CD14-positive monocyte (primary cell): Measurements from ENCODE around the gene TMEM120B. TPM values are rescaled to one million over a fixed set of nuclear protein-coding genes. Genes with fewer than 3 reads are reported as not detected.

Experiments
- DNase-seq, 3 donors: peaks; one replicate each; pipeline ENCODE4 v3.0.0-alpha.2; 2011 to 2022
- H2AFZ ChIP-seq: 2 replicates; pipeline ENCODE4 v1.6.0; 2012; ENCODE audit warnings: mild to moderate bottlenecking, low read depth, low read length, inconsistent platforms; ENCODE audit not compliant: insufficient read depth, poor library complexity, severe bottlenecking
- H3K27ac ChIP-seq, 2 donors: 1 replicate in 1 of 2; 2 replicates in 1 of 2; pipeline ENCODE4 v1.5.1; 2012 to 2013; ENCODE audit warnings: low read length in 2 of 2, control low read depth in 1 of 2, inconsistent platforms in 1 of 2, low read depth in 1 of 2, mild to moderate bottlenecking in 1 of 2
- H3K27me3 ChIP-seq, 2 donors: one replicate each; pipeline versions ENCODE4 v1.6.0 to v1.6.1; 2011 to 2013; ENCODE audit warnings: low read length in 2 of 2; ENCODE audit not compliant: control insufficient read depth in 2 of 2, insufficient read depth in 2 of 2
- H3K36me3 ChIP-seq, 2 donors: replicated peaks in 1 of 2; 1 replicate in 1 of 2; 2 replicates in 1 of 2; pipeline versions ENCODE4 v1.5.1 to v1.6.1; 2012 to 2013; ENCODE audit warnings: low read length in 2 of 2, control low read depth in 1 of 2, inconsistent platforms in 1 of 2, mild to moderate bottlenecking in 1 of 2; ENCODE audit not compliant: insufficient read depth in 2 of 2, control insufficient read depth in 1 of 2
- H3K4me1 ChIP-seq, 2 donors: 1 replicate in 1 of 2; 2 replicates in 1 of 2; pipeline versions ENCODE4 v1.5.1 to v1.6.1; 2012 to 2013; ENCODE audit warnings: low read length in 2 of 2, control low read depth in 1 of 2, inconsistent platforms in 1 of 2, mild to moderate bottlenecking in 1 of 2, moderate library complexity in 1 of 2; ENCODE audit not compliant: insufficient read depth in 2 of 2, control insufficient read depth in 1 of 2
- H3K4me2 ChIP-seq: replicated peaks from 2 replicates; pipeline ENCODE3; 2012; ENCODE audit warnings: low read length, moderate library complexity, mild to moderate bottlenecking; ENCODE audit not compliant: poor library complexity, severe bottlenecking; ENCODE audit errors: extremely low read depth
- H3K4me3 ChIP-seq, 3 experiments: fragments of 200-600 bp in 1 of 3; sonication (generic) in 1 of 3; replicated peaks in 1 of 3; 1 replicate in 2 of 3; 2 replicates in 1 of 3; pipeline ENCODE4 v1.5.1; 2011 to 2013; ENCODE audit warnings: low read length in 3 of 3, mild to moderate bottlenecking in 3 of 3, control low read depth in 2 of 3, low read depth in 2 of 3, inconsistent platforms in 1 of 3, moderate library complexity in 1 of 3
- H3K79me2 ChIP-seq: 2 replicates; pipeline ENCODE4 v1.6.0; 2012; ENCODE audit warnings: mild to moderate bottlenecking, control low read depth, inconsistent platforms, low read length, moderate library complexity; ENCODE audit not compliant: insufficient read depth
- H3K9ac ChIP-seq: 2 replicates; pipeline ENCODE4 v1.6.0; 2017; ENCODE audit warnings: low read length, mild to moderate bottlenecking; ENCODE audit not compliant: insufficient read depth, poor library complexity, severe bottlenecking
- H3K9me3 ChIP-seq, 2 donors: replicated peaks in 1 of 2; 1 replicate in 1 of 2; 2 replicates in 1 of 2; pipeline versions ENCODE4 v1.5.1 to v1.6.1; 2012 to 2013; ENCODE audit warnings: low read length in 2 of 2, control low read depth in 1 of 2; ENCODE audit not compliant: control insufficient read depth in 1 of 2, insufficient read depth in 1 of 2
- H4K20me1 ChIP-seq: 2 replicates; pipeline ENCODE4 v1.6.0; 2012; ENCODE audit warnings: mild to moderate bottlenecking, low read length, control low read depth, moderate library complexity; ENCODE audit not compliant: insufficient read depth
- H3K27ac Mint-ChIP-seq, 7 donors: one replicate each; pipeline ENCODE4 v1.8.0; 2020; ENCODE audit warnings: mild to moderate bottlenecking in 7 of 7, mixed read lengths in 7 of 7, moderate library complexity in 6 of 7, inconsistent platforms in 2 of 7
- H3K27me3 Mint-ChIP-seq, 3 donors: one replicate each; pipeline ENCODE4 v1.8.0; 2021 to 2022; ENCODE audit warnings: low read depth in 3 of 3, mild to moderate bottlenecking in 3 of 3, mixed read lengths in 3 of 3, moderate library complexity in 3 of 3, inconsistent platforms in 1 of 3
- H3K36me3 Mint-ChIP-seq, 2 donors: one replicate each; pipeline ENCODE4 v1.8.0; 2020; ENCODE audit warnings: mixed read lengths in 2 of 2, inconsistent platforms in 1 of 2, mild to moderate bottlenecking in 1 of 2
- H3K4me1 Mint-ChIP-seq: one replicate; pipeline ENCODE4 v1.8.0; 2020; ENCODE audit warnings: mild to moderate bottlenecking, mixed read lengths
- H3K4me3 Mint-ChIP-seq, 2 donors: one replicate each; pipeline ENCODE4 v1.8.0; 2020; ENCODE audit warnings: mild to moderate bottlenecking in 2 of 2, mixed read lengths in 2 of 2, moderate library complexity in 1 of 2
- H3K9me3 Mint-ChIP-seq, 7 donors: one replicate each; pipeline ENCODE4 v1.8.0; 2020 to 2022; ENCODE audit warnings: mixed read lengths in 7 of 7, mild to moderate bottlenecking in 6 of 7, moderate library complexity in 6 of 7, inconsistent platforms in 2 of 7
- CTCF ChIP-seq: fragments of 200-600 bp; IDR thresholded peaks from one replicate; pipeline ENCODE4 v1.8.0; 2022; ENCODE audit warnings: antibody characterized with exemption, mild to moderate bottlenecking
- WGBS: methylation state at CpG from one replicate; pipeline ENCODE4 v1.1.5; 2013; ENCODE audit warnings: missing lambda C conversion rate; ENCODE audit not compliant: insufficient coverage; 5-methylcytosine and 5-hydroxymethylcytosine counted together
- intact Hi-C, 2 donors: fragments of 100-400 bp; cut with micrococcal nuclease; formaldehyde crosslinking; loops; one replicate each; pipeline versions ENCODE4 v1.15.0 to v1.15.1; 2023
- polyA plus RNA-seq, 3 donors: library from polyadenylated mRNA; depleted of rRNA in 1 of 3; unstranded in 2 of 3; stranded (reverse) in 1 of 3; fragments of 300-500 nt in 2 of 3; fragments of >200 nt in 1 of 3; fragmentation: Illumina TruSeq in 2 of 3; gene quantifications; 1 replicate in 2 of 3; 2 replicates in 1 of 3; pipeline ENCODE4 v1.2.3, GENCODE V29; 2012 to 2021

Gene TMEM120B
- polyA plus RNA-seq, 3 donors: 0.65 to 2.4 (median 1.1) TPM

GRCh38 chr12:121786440-121786825 is 73.9 kb downstream of the TMEM120B start:
- peaks cover 81% of the 10 kb centered on the region for H3K4me1 Mint-ChIP-seq
- H3K9me3 Mint-ChIP-seq: no peaks in the 10 kb centered on the region
- H3K27me3 ChIP-seq: no peaks in the 10 kb centered on the region
- no peak for TF ChIP-seq CTCF
- peak overlapping the region; percentile 81 to 100 (median 87) for H3K27ac Mint-ChIP-seq
- H3K79me2 ChIP-seq: peaks cover 20% of the 10 kb centered on the region
- intact Hi-C loops: no loop called here
- peak overlapping the region; percentile 16 to 47 for H3K4me3 Mint-ChIP-seq
- peaks cover 62 to 68% of the 10 kb centered on the region in 2 donors for H3K4me1 ChIP-seq
- peaks cover 18 to 22% of the 10 kb centered on the region in 2 donors for H3K36me3 Mint-ChIP-seq
- WGBS: 24% methylated on average over 3 of the region's 6 CpGs
- H3K27me3 Mint-ChIP-seq: peaks cover 0 to 3% (median 0%) of the 10 kb centered on the region in 3 donors
- peak overlapping the region; percentile 2 to 57 for H3K27ac ChIP-seq
- H3K4me3 ChIP-seq: no peak overlapping the region
- H3K4me2 ChIP-seq: no peak overlapping the region
- no peaks in the 10 kb centered on the region for H3K9me3 ChIP-seq
- DNase-seq: peak; percentile 70 to 83 (median 71)
- no peak overlapping the region for H2AFZ ChIP-seq
- peaks cover 4% of the 10 kb centered on the region for H4K20me1 ChIP-seq
- H3K36me3 ChIP-seq: no peaks in the 10 kb centered on the region
- H3K9ac ChIP-seq: no peak overlapping the region

GRCh38 chr12:121787063-121788025 is 74.8 kb downstream of the TMEM120B start:
- Histone ChIP-seq H4K20me1 (no peaks in the 10 kb centered on the region), H3K9ac (no peak overlapping the region), H3K4me2 (no peak overlapping the region), H3K79me2 (peaks cover 29% of the 10 kb centered on the region), H3K27me3 (no peaks in the 10 kb centered on the region), H3K36me3 (no peaks in the 10 kb centered on the region), H3K4me1 (peaks cover 64 to 68% of the 10 kb centered on the region in 2 donors), H3K4me3 (no peak overlapping the region), H2AFZ (no peak overlapping the region), H3K9me3 (no peaks in the 10 kb centered on the region), H3K27ac (peak overlapping the region in 1 of 2 donors; percentile 57)
- Mint-ChIP-seq H3K36me3 (peaks cover 23 to 25% of the 10 kb centered on the region in 2 donors), H3K9me3 (peaks cover 0 to 1% (median 0%) of the 10 kb centered on the region in 7 donors), H3K27me3 (peaks cover 0 to 3% (median 0%) of the 10 kb centered on the region in 3 donors), H3K4me3 (peak overlapping the region in 1 of 2 donors; percentile 47), H3K4me1 (peaks cover 81% of the 10 kb centered on the region), H3K27ac (peak overlapping the region; percentile 81 to 100 (median 87))
- TF ChIP-seq CTCF: no peak
- no peak for DNase-seq
- intact Hi-C loops: no loop called here
- WGBS: 73% methylated on average over 10 of the region's 17 CpGs
